ENCODE results near the gene FHL2. TPM values are rescaled to one million over a fixed set of nuclear protein-coding genes. Genes with fewer than 3 reads are reported as not detected.

Gene FHL2
- total and polyA plus RNA-seq, 4 donors: 3.9 to 9.0 (median 6.5) TPM

GRCh38 chr2:105376010-105376409 is 22.8 kb downstream of the FHL2 start:
- DNase-seq (ENCODE audit: low spot score): no peak
- Histone ChIP-seq H3K9me3 (ENCODE audit: control insufficient read depth in 4 of 4, low read length in 3 of 4) (no peaks in the 10 kb centered on the region), H3K4me1 (ENCODE audit: control insufficient read depth in 4 of 4, insufficient read depth in 4 of 4, low read length in 3 of 4) (peaks cover 0 to 5% (median 0%) of the 10 kb centered on the region in 4 donors), H3K27ac (ENCODE audit: low read depth in 1 of 2, low read length in 2 of 2) (no peak overlapping the region), H3K4me3 (ENCODE audit: low read depth in 1 of 3, low read length in 3 of 3) (no peak overlapping the region), H3K27me3 (ENCODE audit: control insufficient read depth in 4 of 4, insufficient read depth in 4 of 4, low read length in 3 of 4) (no peaks in the 10 kb centered on the region), H3K36me3 (ENCODE audit: control insufficient read depth in 4 of 4, insufficient read depth in 3 of 4, low read depth in 1 of 4, low read length in 3 of 4) (peaks cover 0 to 2% (median 0%) of the 10 kb centered on the region in 4 donors), H3K9ac (ENCODE audit: low read depth in 1 of 2, low read length in 2 of 2) (no peak overlapping the region)
- 88% methylated on average over 11 of the region's 11 CpGs for WGBS
- no peak for TF ChIP-seq GABPA (IDR thresholded peaks at IDR 0.05 in 1 of 2, conservative IDR thresholded peaks at IDR 0.05 in 1 of 2)
- TF ChIP-seq REST (IDR thresholded peaks at IDR 0.05): no peak
- TF ChIP-seq YY1 (IDR thresholded peaks at IDR 0.05): no peak
- TF ChIP-seq HNF4A (conservative IDR thresholded peaks at IDR 0.05): no peak
- TF ChIP-seq FOXA1 (IDR thresholded peaks at IDR 0.05): no peak
- TF ChIP-seq RAD21 (IDR thresholded peaks at IDR 0.05): no peak
- no peak for TF ChIP-seq MAX (IDR thresholded peaks at IDR 0.05)
- TF ChIP-seq RXRA (IDR thresholded peaks at IDR 0.05): no peak
- TF ChIP-seq NR2F2 (IDR thresholded peaks at IDR 0.05): no peak
- no peak for TF ChIP-seq TAF1 (conservative IDR thresholded peaks at IDR 0.05)
- no peak for TF ChIP-seq JUND (IDR thresholded peaks at IDR 0.05)
- no peak for TF ChIP-seq EGR1 (IDR thresholded peaks at IDR 0.05; ENCODE audit: low read depth in 2 of 2)

- peaks cover 0 to 2% (median 0%) of the 10 kb centered on the region in 4 donors for H3K36me3 ChIP-seq (ENCODE audit: control insufficient read depth in 4 of 4, insufficient read depth in 3 of 4, low read depth in 1 of 4, low read length in 3 of 4)
- no peaks in the 10 kb centered on the region for H3K27me3 ChIP-seq (ENCODE audit: control insufficient read depth in 4 of 4, insufficient read depth in 4 of 4, low read length in 3 of 4)
- no peak for DNase-seq (ENCODE audit: low spot score)
- peaks cover 0 to 5% (median 0%) of the 10 kb centered on the region in 4 donors for H3K4me1 ChIP-seq (ENCODE audit: control insufficient read depth in 4 of 4, insufficient read depth in 4 of 4, low read length in 3 of 4)
- TF ChIP-seq NR2F2 (IDR thresholded peaks at IDR 0.05) (peak; percentile 99), YY1 (IDR thresholded peaks at IDR 0.05) (no peak), FOXA1 (IDR thresholded peaks at IDR 0.05) (no peak), HNF4A (conservative IDR thresholded peaks at IDR 0.05) (no peak), HNF4G (IDR thresholded peaks at IDR 0.05) (no peak), RXRA (IDR thresholded peaks at IDR 0.05) (peak; percentile 24 to 70), FOXA2 (IDR thresholded peaks at IDR 0.05) (no peak), GABPA (IDR thresholded peaks at IDR 0.05 in 1 of 2, conservative IDR thresholded peaks at IDR 0.05 in 1 of 2) (no peak), EGR1 (IDR thresholded peaks at IDR 0.05; ENCODE audit: low read depth in 2 of 2) (no peak), ATF3 (IDR thresholded peaks at IDR 0.05) (no peak), MAX (IDR thresholded peaks at IDR 0.05) (no peak), TAF1 (conservative IDR thresholded peaks at IDR 0.05) (no peak), ZBTB33 (IDR thresholded peaks at IDR 0.05) (no peak), SP1 (IDR thresholded peaks at IDR 0.05) (peak; percentile 67), RAD21 (IDR thresholded peaks at IDR 0.05) (no peak), JUND (IDR thresholded peaks at IDR 0.05) (peak in 1 of 2 donors; percentile 16), REST (IDR thresholded peaks at IDR 0.05) (no peak), CTCF (IDR thresholded peaks at IDR 0.05; ENCODE audit: low read depth, low read length, missing input control) (no peak)
- H3K4me3 ChIP-seq (ENCODE audit: low read depth in 1 of 3, low read length in 3 of 3): no peak overlapping the region
- H3K27ac ChIP-seq (ENCODE audit: low read depth in 1 of 2, low read length in 2 of 2): peak overlapping the region in 1 of 2 donors; percentile 31
- 74% methylated on average over 15 of the region's 15 CpGs for WGBS
- H3K9ac ChIP-seq (ENCODE audit: low read depth in 1 of 2, low read length in 2 of 2): no peak overlapping the region
- no peaks in the 10 kb centered on the region for H3K9me3 ChIP-seq (ENCODE audit: control insufficient read depth in 4 of 4, low read length in 3 of 4)
Observed at GRCh38 chr2:105375001-105375561, 23.8 kb downstream of the FHL2 start.
